GM18867 (cell line): ENCODE data around the gene ZNF418.

Experiments
- ATAC-seq: cut with Tn5 transposase; IDR thresholded peaks from one replicate; pipeline ENCODE4 v1.9.1; 2021; ENCODE audit warnings: mild to moderate bottlenecking, moderate library complexity; ENCODE audit not compliant: unreplicated experiment

The ZNF418 gene

GRCh38 chr19:57934820-57935665, at the start of gene ZNF418:
Gene ZNF418 (minus strand): TSS chr19:57935402. CDS start chr19:57933822, 1,580 bp downstream.
- ATAC-seq, result no peak

- no peak for ATAC-seq
These were observed 43.5 kb upstream of the ZNF418 start for GRCh38 chr19:57978586-57979289.

GRCh38 chr19:57974434-57974833, 39.2 kb upstream of the ZNF418 start, which contains the start of gene C19orf18:
Gene C19orf18 (minus strand): TSS chr19:57974534. CDS start chr19:57974432, 102 bp downstream.
- ATAC-seq, result no peak

GRCh38 chr19:57964761-57965160, 29.6 kb upstream of the ZNF418 start:
- no peak for ATAC-seq

- ATAC-seq, result no peak
These were observed 26.6 kb upstream of the ZNF418 start for GRCh38 chr19:57961785-57962184.

GRCh38 chr19:57954996-57955395, 19.8 kb upstream of the ZNF418 start:
- ATAC-seq, result no peak

GRCh38 chr19:57949702-57950101, 14.5 kb upstream of the ZNF418 start:
- ATAC-seq, result no peak

GRCh38 chr19:57949296-57949695, 14.1 kb upstream of the ZNF418 start:
- no peak for ATAC-seq

GRCh38 chr19:57947419-57948134, 12.4 kb upstream of the ZNF418 start, which contains the start of gene ZNF256:
Gene ZNF256 (minus strand): TSS chr19:57947706. CDS start chr19:57947474, 232 bp downstream.
- ATAC-seq, result peak; percentile 70

GRCh38 chr19:57947088-57947418, 11.9 kb upstream of the ZNF418 start:
- no peak for ATAC-seq

GRCh38 chr19:57946316-57946715, 11.1 kb upstream of the ZNF418 start:
- no peak for ATAC-seq

- no peak for ATAC-seq
These were observed 6.4 kb upstream of the ZNF418 start for GRCh38 chr19:57941593-57941992.

GRCh38 chr19:57935731-57936130, 529 bp upstream of the ZNF418 start:
- no peak for ATAC-seq

- ATAC-seq, result no peak
These were observed 7.6 kb downstream of the ZNF418 start for GRCh38 chr19:57927587-57927986.

GRCh38 chr19:57916168-57916995, 18.8 kb downstream of the ZNF418 start, which contains the start of gene ZNF417:
Gene ZNF417 (minus strand): TSS chr19:57916592. CDS start chr19:57916411, 181 bp downstream.
- ATAC-seq, result peak; percentile 98

- no peak for ATAC-seq
These were observed 20.7 kb downstream of the ZNF418 start for GRCh38 chr19:57914531-57914930.

- ATAC-seq, result no peak
These were observed 27.8 kb downstream of the ZNF418 start for GRCh38 chr19:57907394-57907793.

GRCh38 chr19:57905258-57905657, 29.9 kb downstream of the ZNF418 start:
- ATAC-seq, result no peak

GRCh38 chr19:57903618-57904184, 31.5 kb downstream of the ZNF418 start:
- no peak for ATAC-seq

GRCh38 chr19:57900311-57900710, 34.9 kb downstream of the ZNF418 start:
- ATAC-seq, result no peak
